ENCODE measurements around the gene FANCI. TPM values are rescaled to one million over a fixed set of nuclear protein-coding genes. Genes with fewer than 3 reads are reported as not detected.

FANCI gene
- total RNA-seq, 6 experiments from 2014 or later, result 0.98 to 7.2 (median 2.8) TPM

- Histone ChIP-seq H3K27ac (no peak overlapping the region), H3K9me3 (no peaks in the 10 kb centered on the region), H3K36me3 (no peaks in the 10 kb centered on the region), H3K4me1 (peaks cover 0 to 11% (median 0%) of the 10 kb centered on the region in 4 donors), H3K27me3 (peaks cover 21 to 82% of the 10 kb centered on the region in 2 donors), H3K4me3 (no peak overlapping the region)
- no peak for DNase-seq
- ATAC-seq, result no peak
- WGBS (ENCODE audit: insufficient coverage, low coverage, low lambda C conversion rate, missing lambda C conversion rate), result 33% methylated on average over 1 of the region's 4 CpGs
- TF ChIP-seq, protein P1, sequence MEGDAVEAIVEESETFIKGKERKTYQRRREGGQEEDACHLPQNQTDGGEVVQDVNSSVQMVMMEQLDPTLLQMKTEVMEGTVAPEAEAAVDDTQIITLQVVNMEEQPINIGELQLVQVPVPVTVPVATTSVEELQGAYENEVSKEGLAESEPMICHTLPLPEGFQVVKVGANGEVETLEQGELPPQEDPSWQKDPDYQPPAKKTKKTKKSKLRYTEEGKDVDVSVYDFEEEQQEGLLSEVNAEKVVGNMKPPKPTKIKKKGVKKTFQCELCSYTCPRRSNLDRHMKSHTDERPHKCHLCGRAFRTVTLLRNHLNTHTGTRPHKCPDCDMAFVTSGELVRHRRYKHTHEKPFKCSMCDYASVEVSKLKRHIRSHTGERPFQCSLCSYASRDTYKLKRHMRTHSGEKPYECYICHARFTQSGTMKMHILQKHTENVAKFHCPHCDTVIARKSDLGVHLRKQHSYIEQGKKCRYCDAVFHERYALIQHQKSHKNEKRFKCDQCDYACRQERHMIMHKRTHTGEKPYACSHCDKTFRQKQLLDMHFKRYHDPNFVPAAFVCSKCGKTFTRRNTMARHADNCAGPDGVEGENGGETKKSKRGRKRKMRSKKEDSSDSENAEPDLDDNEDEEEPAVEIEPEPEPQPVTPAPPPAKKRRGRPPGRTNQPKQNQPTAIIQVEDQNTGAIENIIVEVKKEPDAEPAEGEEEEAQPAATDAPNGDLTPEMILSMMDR (IDR thresholded peaks at IDR 0.05), result no peak
- TF ChIP-seq POLR2A (IDR thresholded peaks at IDR 0.05), result no peak
- intact Hi-C loops (cut with DNase I), result loop anchor here in 1 of 2 donors (5.0 kb wide), 1 partner anchor 64 kb away; no protein-coding TSS in a partner anchor
These were observed 120.0 kb downstream of the FANCI start for GRCh38 chr15:89363770-89364169.

GRCh38 chr15:89364341-89364740 is 120.6 kb downstream of the FANCI start:
- Histone ChIP-seq H3K4me1 (peaks cover 0 to 6% (median 0%) of the 10 kb centered on the region in 4 donors), H3K9me3 (no peaks in the 10 kb centered on the region), H3K27me3 (peaks cover 21 to 82% of the 10 kb centered on the region in 2 donors), H3K36me3 (no peaks in the 10 kb centered on the region), H3K27ac (no peak overlapping the region), H3K4me3 (no peak overlapping the region)
- no peak for TF ChIP-seq POLR2A (IDR thresholded peaks at IDR 0.05)
- TF ChIP-seq, protein P1 (IDR thresholded peaks at IDR 0.05), result no peak
- ATAC-seq (peak; percentile 12 to 50 (median 46)), DNase-seq (peak in 1 of 3 donors; percentile 63)
- intact Hi-C loops (cut with DNase I), result loop anchor here in 1 of 2 donors (5.0 kb wide), 1 partner anchor 63 kb away; no protein-coding TSS in a partner anchor
- WGBS (ENCODE audit: insufficient coverage, low coverage, low lambda C conversion rate, missing lambda C conversion rate), result 5% methylated on average over 6 of the region's 6 CpGs

DNA sequence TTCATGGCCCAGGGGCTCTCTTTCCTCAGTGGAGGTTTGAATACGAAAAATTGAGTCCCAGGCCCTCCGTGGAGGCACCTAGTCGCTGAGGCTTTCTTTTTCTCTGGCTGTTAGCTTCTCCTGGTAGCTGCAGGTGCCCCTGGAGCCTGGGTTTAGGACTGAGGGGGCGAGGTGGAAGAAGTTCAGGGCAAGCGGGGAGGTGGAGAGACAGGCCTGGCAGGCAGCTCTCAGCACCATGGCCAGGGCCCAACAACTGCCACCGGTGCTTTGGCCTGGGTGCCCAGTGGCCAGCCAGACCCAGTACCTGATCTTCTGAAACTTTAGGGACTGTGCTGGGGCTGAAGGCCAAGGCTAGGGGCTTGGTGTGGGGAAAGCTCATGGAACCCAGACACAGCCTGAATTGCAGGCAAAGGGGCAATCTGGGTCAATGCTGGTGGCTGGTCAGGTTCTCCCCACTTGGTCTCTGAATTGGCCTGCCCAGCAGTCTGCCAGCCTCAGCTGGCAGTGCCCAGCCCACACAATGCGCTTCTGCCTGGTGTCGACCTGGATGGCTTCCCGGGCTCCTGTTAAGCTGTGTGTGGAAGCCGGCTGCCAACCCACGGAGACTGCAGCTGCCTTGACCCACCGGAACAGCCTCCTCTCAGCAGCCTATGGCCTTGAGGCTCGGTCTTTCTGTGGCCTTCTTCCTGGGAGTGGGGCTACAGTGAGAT is 121.1 kb downstream of the FANCI start:
- intact Hi-C loops (cut with DNase I), result loop anchor here in 1 of 2 donors (5.0 kb wide), 1 partner anchor 62 kb away; no protein-coding TSS in a partner anchor
- Histone ChIP-seq H3K4me3 (no peak overlapping the region), H3K36me3 (no peaks in the 10 kb centered on the region), H3K9me3 (no peaks in the 10 kb centered on the region), H3K27me3 (peaks cover 21 to 78% of the 10 kb centered on the region in 2 donors), H3K4me1 (peaks cover 0 to 6% (median 0%) of the 10 kb centered on the region in 4 donors), H3K27ac (no peak overlapping the region)
- DNase-seq (no peak), ATAC-seq (no peak)
- TF ChIP-seq, protein P1 (IDR thresholded peaks at IDR 0.05), result no peak
- TF ChIP-seq POLR2A (IDR thresholded peaks at IDR 0.05), result no peak
- 3% methylated on average over 6 of the region's 13 CpGs for WGBS (ENCODE audit: insufficient coverage, low coverage, low lambda C conversion rate, missing lambda C conversion rate)

DNA sequence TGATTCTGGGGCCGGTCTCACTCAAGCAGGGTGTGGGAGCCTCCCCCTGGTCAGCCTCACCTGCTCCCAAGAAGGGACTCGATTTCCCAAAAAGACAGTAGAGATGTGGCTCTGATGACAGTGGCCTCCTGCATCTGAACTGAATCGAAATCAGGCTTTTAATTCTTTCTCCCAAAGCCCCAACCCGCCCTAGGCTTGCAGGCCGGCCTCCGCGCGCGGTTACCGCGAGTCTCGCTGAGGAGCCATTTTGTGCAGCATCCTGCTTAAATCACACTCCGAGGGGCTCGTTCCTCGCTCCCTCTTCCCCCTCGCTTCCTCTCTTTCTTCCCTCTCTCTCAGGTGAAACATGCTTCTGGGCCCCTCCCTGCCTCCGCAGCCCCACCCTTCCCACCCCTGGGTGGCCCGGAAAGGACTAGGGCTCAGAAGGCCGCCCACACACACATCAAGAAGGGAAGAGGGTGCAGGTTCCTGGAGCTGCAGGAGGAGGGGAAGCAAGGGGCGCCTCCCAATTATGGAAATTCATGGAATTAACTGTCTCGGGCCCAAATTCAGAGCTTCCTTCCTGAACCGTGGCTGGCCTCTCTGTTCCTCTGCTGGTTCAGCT is 121.8 kb downstream of the FANCI start:
- Histone ChIP-seq H3K9me3 (no peaks in the 10 kb centered on the region), H3K4me1 (peaks cover 0 to 6% (median 0%) of the 10 kb centered on the region in 4 donors), H3K27ac (no peak overlapping the region), H3K27me3 (peaks cover 21 to 73% of the 10 kb centered on the region in 2 donors), H3K4me3 (no peak overlapping the region), H3K36me3 (no peaks in the 10 kb centered on the region)
- TF ChIP-seq, protein P1 (IDR thresholded peaks at IDR 0.05), result no peak
- TF ChIP-seq POLR2A (IDR thresholded peaks at IDR 0.05), result no peak
- WGBS (ENCODE audit: insufficient coverage, low coverage, low lambda C conversion rate, missing lambda C conversion rate), result 13% methylated on average over 19 of the region's 22 CpGs
- intact Hi-C loops (cut with DNase I), result no loop called here
- ATAC-seq, result no peak
- DNase-seq, result no peak

Small RNA genes within 50 kb of the gene (microRNA-seq; reads per million reads assigned to microRNA genes)
- gene MIR6766, result 0 to 0.29 reads per million in 2 donors

Small RNA genes within 50 kb of the gene (small RNA-seq; reads per million reads assigned to genes)
- gene MIR6766, result 0 reads per million in 2 experiments

Other genes starting within 250 kb of the FANCI start
- 100 to 1,000 TPM; 136 to 392 (median 315) TPM for gene ABHD2, start 155.5 kb upstream of the FANCI start, total RNA-seq
- not detected for gene RLBP1, start 22.4 kb upstream of the FANCI start, total RNA-seq
- 10 to 100 TPM; 26.3 to 34.7 (median 30.3) TPM for gene POLG, start 90.8 kb downstream of the FANCI start, total RNA-seq